CD4-positive, alpha-beta memory T cell (primary cell): Measurements from ENCODE around the gene MEN1. TPM values are rescaled to one million over a fixed set of nuclear protein-coding genes. Genes with fewer than 3 reads are reported as not detected.

Experiments used
- CTCF ChIA-PET: fragments of 350-600 bp; sonication (Branson Sonifier 250); formaldehyde crosslinking; loops from one replicate; lab custom pipeline; 2021; ENCODE audit warnings: inconsistent platforms; ENCODE audit not compliant: partially characterized antibody; lab: Charles Lee
- POLR2A ChIA-PET: fragments of 350-600 bp; sonication (Branson Sonifier 250); formaldehyde crosslinking; loops from one replicate; lab custom pipeline; 2021; ENCODE audit not compliant: partially characterized antibody; lab: Charles Lee
- DNase-seq, 5 donors: peaks; one replicate each; pipeline versions ENCODE4 v3.0.0 to v3.0.0-alpha.2; 2020 to 2022; ENCODE audit warnings: mixed read lengths in 1 of 5
- H3K27ac ChIP-seq: one replicate; pipeline ENCODE4 v1.7.0; 2013; ENCODE audit warnings: low read depth, low read length
- H3K27me3 ChIP-seq: 2 replicates; pipeline ENCODE4 v1.7.0; 2013; ENCODE audit warnings: mild to moderate bottlenecking, low read length, moderate library complexity; ENCODE audit not compliant: insufficient read depth
- H3K36me3 ChIP-seq: 2 replicates; pipeline ENCODE4 v1.7.0; 2013; ENCODE audit warnings: mild to moderate bottlenecking, low read length, moderate library complexity; ENCODE audit not compliant: insufficient read depth
- H3K4me1 ChIP-seq: 2 replicates; pipeline ENCODE4 v1.7.0; 2013; ENCODE audit warnings: mild to moderate bottlenecking, low read length, moderate library complexity; ENCODE audit not compliant: insufficient read depth
- H3K4me3 ChIP-seq, 2 donors: one replicate each; pipeline ENCODE4 v1.7.0; 2013; ENCODE audit warnings: low read length in 2 of 2, mild to moderate bottlenecking in 1 of 2
- H3K9me3 ChIP-seq, 2 donors: one replicate each; pipeline ENCODE4 v1.7.0; 2013; ENCODE audit warnings: low read length in 2 of 2, control low read depth in 1 of 2; ENCODE audit not compliant: control insufficient read depth in 1 of 2
- H3K27ac Mint-ChIP-seq, 7 donors: one replicate each; pipeline ENCODE4 v1.8.0; 2020 to 2021; ENCODE audit warnings: mixed read lengths in 7 of 7, mild to moderate bottlenecking in 6 of 7, inconsistent platforms in 3 of 7, moderate library complexity in 3 of 7
- H3K27me3 Mint-ChIP-seq, 2 donors: one replicate each; pipeline ENCODE4 v1.8.0; 2020 to 2021; ENCODE audit warnings: mixed read lengths in 2 of 2
- H3K36me3 Mint-ChIP-seq, 2 donors: one replicate each; pipeline ENCODE4 v1.8.0; 2020 to 2021; ENCODE audit warnings: mixed read lengths in 2 of 2, inconsistent platforms in 1 of 2, mild to moderate bottlenecking in 1 of 2
- H3K4me1 Mint-ChIP-seq, 4 donors: one replicate each; pipeline ENCODE4 v1.8.0; 2020 to 2021; ENCODE audit warnings: mixed read lengths in 4 of 4, mild to moderate bottlenecking in 1 of 4
- H3K4me3 Mint-ChIP-seq, 8 donors: one replicate each; pipeline ENCODE4 v1.8.0; 2020 to 2021; ENCODE audit warnings: mixed read lengths in 8 of 8, mild to moderate bottlenecking in 7 of 8, moderate library complexity in 6 of 8, inconsistent platforms in 3 of 8
- H3K9me3 Mint-ChIP-seq, 8 donors: one replicate each; pipeline ENCODE4 v1.8.0; 2020 to 2021; ENCODE audit warnings: mixed read lengths in 8 of 8, mild to moderate bottlenecking in 5 of 8, inconsistent platforms in 3 of 8, moderate library complexity in 1 of 8
- intact Hi-C: fragments of 100-400 bp; cut with micrococcal nuclease; formaldehyde crosslinking; loops from one replicate; pipeline ENCODE4 v1.15.1; 2023
- polyA plus RNA-seq, 2 donors: library from polyadenylated mRNA; unstranded; fragments of 300-500 nt; fragmentation: Illumina TruSeq; gene quantifications; one replicate each; pipeline ENCODE4 v1.2.3, GENCODE V29; 2021
- total RNA-seq, 2 experiments: library from RNA; stranded (reverse); gene quantifications; one replicate each; pipeline ENCODE4 v1.2.3, GENCODE V29; 2021

Gene MEN1
- total and polyA plus RNA-seq, 4 experiments from 2014 or later = 22.4 to 42.7 (median 41.7) TPM

- Mint-ChIP-seq H3K36me3 (peaks cover 0 to 3% of the 10 kb centered on the region in 2 donors), H3K27ac (no peak overlapping the region), H3K4me1 (peaks cover 0 to 4% (median 0%) of the 10 kb centered on the region in 4 donors), H3K9me3 (no peaks in the 10 kb centered on the region), H3K4me3 (no peak overlapping the region), H3K27me3 (no peaks in the 10 kb centered on the region)
- intact Hi-C loops = no loop called here
- Histone ChIP-seq H3K4me1 (no peaks in the 10 kb centered on the region), H3K4me3 (no peak overlapping the region), H3K27ac (no peak overlapping the region), H3K36me3 (no peaks in the 10 kb centered on the region), H3K9me3 (no peaks in the 10 kb centered on the region), H3K27me3 (no peaks in the 10 kb centered on the region)
- ChIA-PET CTCF (no interaction called here), POLR2A (no interaction called here)
- peak in 1 of 5 donors; percentile 14 for DNase-seq
These were observed 23.2 kb upstream of the MEN1 start for GRCh38 chr11:64833509-64833908.

GRCh38 chr11:64833198-64833502 is 22.8 kb upstream of the MEN1 start:
- H3K4me1 ChIP-seq = no peaks in the 10 kb centered on the region
- no peaks in the 10 kb centered on the region for H3K27me3 ChIP-seq
- intact Hi-C loops = no loop called here
- H3K36me3 ChIP-seq = no peaks in the 10 kb centered on the region
- H3K9me3 Mint-ChIP-seq = no peaks in the 10 kb centered on the region
- H3K4me1 Mint-ChIP-seq = peaks cover 0 to 4% (median 0%) of the 10 kb centered on the region in 4 donors
- CTCF ChIA-PET = no interaction called here
- H3K4me3 Mint-ChIP-seq = no peak overlapping the region
- H3K9me3 ChIP-seq = no peaks in the 10 kb centered on the region
- H3K27ac ChIP-seq = no peak overlapping the region
- no peak overlapping the region for H3K27ac Mint-ChIP-seq
- DNase-seq = peak in 1 of 5 donors; percentile 35
- H3K36me3 Mint-ChIP-seq = peaks cover 1 to 4% of the 10 kb centered on the region in 2 donors
- no peak overlapping the region for H3K4me3 ChIP-seq
- no peaks in the 10 kb centered on the region for H3K27me3 Mint-ChIP-seq
- POLR2A ChIA-PET = no interaction called here

- no peak overlapping the region for H3K4me3 Mint-ChIP-seq
- H3K27me3 Mint-ChIP-seq = no peaks in the 10 kb centered on the region
- DNase-seq = peak in 1 of 5 donors; percentile 30
- no peaks in the 10 kb centered on the region for H3K36me3 ChIP-seq
- no peaks in the 10 kb centered on the region for H3K9me3 Mint-ChIP-seq
- no peak overlapping the region for H3K27ac ChIP-seq
- H3K36me3 Mint-ChIP-seq = peaks cover 7 to 8% of the 10 kb centered on the region in 2 donors
- no peak overlapping the region for H3K27ac Mint-ChIP-seq
- ChIA-PET CTCF (no interaction called here), POLR2A (no interaction called here)
- no peaks in the 10 kb centered on the region for H3K27me3 ChIP-seq
- no peaks in the 10 kb centered on the region for H3K9me3 ChIP-seq
- H3K4me1 ChIP-seq = no peaks in the 10 kb centered on the region
- intact Hi-C loops = no loop called here
- peaks cover 0 to 4% (median 0%) of the 10 kb centered on the region in 4 donors for H3K4me1 Mint-ChIP-seq
- H3K4me3 ChIP-seq = no peak overlapping the region
These were observed 22.3 kb upstream of the MEN1 start for GRCh38 chr11:64832467-64833197.

- H3K4me3 Mint-ChIP-seq = no peak overlapping the region
- Histone ChIP-seq H3K9me3 (no peaks in the 10 kb centered on the region), H3K4me1 (no peaks in the 10 kb centered on the region), H3K36me3 (no peaks in the 10 kb centered on the region), H3K27ac (no peak overlapping the region), H3K4me3 (no peak overlapping the region), H3K27me3 (no peaks in the 10 kb centered on the region)
- POLR2A ChIA-PET = no interaction called here
- H3K9me3 Mint-ChIP-seq = no peaks in the 10 kb centered on the region
- DNase-seq = peak in 1 of 5 donors; percentile 36
- H3K27me3 Mint-ChIP-seq = no peaks in the 10 kb centered on the region
- H3K36me3 Mint-ChIP-seq = peaks cover 8% of the 10 kb centered on the region in 2 donors
- H3K27ac Mint-ChIP-seq = peak overlapping the region in 1 of 7 donors; percentile 83
- H3K4me1 Mint-ChIP-seq = no peaks in the 10 kb centered on the region
- CTCF ChIA-PET = no interaction called here
- intact Hi-C loops = no loop called here
These were observed 21.1 kb upstream of the MEN1 start for GRCh38 chr11:64831411-64831891.

- H3K9me3 ChIP-seq = no peaks in the 10 kb centered on the region
- no peaks in the 10 kb centered on the region for H3K4me1 ChIP-seq
- no peaks in the 10 kb centered on the region for H3K36me3 ChIP-seq
- no peak overlapping the region for H3K4me3 ChIP-seq
- CTCF ChIA-PET = no interaction called here
- DNase-seq = peak in 1 of 5 donors; percentile 10
- intact Hi-C loops = no loop called here
- no peaks in the 10 kb centered on the region for H3K4me1 Mint-ChIP-seq
- no peaks in the 10 kb centered on the region for H3K27me3 ChIP-seq
- peaks cover 8 to 12% of the 10 kb centered on the region in 2 donors for H3K36me3 Mint-ChIP-seq
- H3K27me3 Mint-ChIP-seq = no peaks in the 10 kb centered on the region
- POLR2A ChIA-PET = no interaction called here
- no peaks in the 10 kb centered on the region for H3K9me3 Mint-ChIP-seq
- no peak overlapping the region for H3K27ac ChIP-seq
- no peak overlapping the region for H3K27ac Mint-ChIP-seq
- H3K4me3 Mint-ChIP-seq = no peak overlapping the region
These were observed 19.3 kb upstream of the MEN1 start for GRCh38 chr11:64829536-64830251.

GRCh38 chr11:64827451-64827839 is 17.1 kb upstream of the MEN1 start:
- H3K36me3 ChIP-seq = no peaks in the 10 kb centered on the region
- Mint-ChIP-seq H3K36me3 (peaks cover 8 to 12% of the 10 kb centered on the region in 2 donors), H3K4me1 (no peaks in the 10 kb centered on the region), H3K9me3 (no peaks in the 10 kb centered on the region), H3K27ac (no peak overlapping the region), H3K4me3 (no peak overlapping the region), H3K27me3 (no peaks in the 10 kb centered on the region)
- H3K27me3 ChIP-seq = no peaks in the 10 kb centered on the region
- intact Hi-C loops = no loop called here
- ChIA-PET CTCF (no interaction called here), POLR2A (no interaction called here)
- H3K4me3 ChIP-seq = no peak overlapping the region
- H3K9me3 ChIP-seq = no peaks in the 10 kb centered on the region
- no peaks in the 10 kb centered on the region for H3K4me1 ChIP-seq
- H3K27ac ChIP-seq = no peak overlapping the region
- DNase-seq = peak in 1 of 5 donors; percentile 21

- H3K4me1 Mint-ChIP-seq = no peaks in the 10 kb centered on the region
- no peaks in the 10 kb centered on the region for H3K9me3 Mint-ChIP-seq
- no peaks in the 10 kb centered on the region for H3K27me3 ChIP-seq
- H3K4me1 ChIP-seq = no peaks in the 10 kb centered on the region
- ChIA-PET CTCF (no interaction called here), POLR2A (no interaction called here)
- peaks cover 8 to 11% of the 10 kb centered on the region in 2 donors for H3K36me3 Mint-ChIP-seq
- no peaks in the 10 kb centered on the region for H3K27me3 Mint-ChIP-seq
- H3K4me3 Mint-ChIP-seq = no peak overlapping the region
- H3K27ac ChIP-seq = no peak overlapping the region
- H3K4me3 ChIP-seq = no peak overlapping the region
- no peaks in the 10 kb centered on the region for H3K9me3 ChIP-seq
- H3K27ac Mint-ChIP-seq = no peak overlapping the region
- H3K36me3 ChIP-seq = no peaks in the 10 kb centered on the region
- intact Hi-C loops = no loop called here
- no peak for DNase-seq
These were observed 16.5 kb upstream of the MEN1 start for GRCh38 chr11:64826578-64827450.
